Duodenal mucosa (tissue), 2 donors: ENCODE results near the gene SPART.

Experiments used
- H3K27ac ChIP-seq: one replicate; pipeline ENCODE4 v1.7.0; 2013; ENCODE audit warnings: low read depth, low read length
- H3K27me3 ChIP-seq, 2 donors: one replicate each; pipeline ENCODE4 v1.7.0; 2013; ENCODE audit warnings: low read length in 2 of 2, control low read depth in 1 of 2; ENCODE audit not compliant: insufficient read depth in 2 of 2, control insufficient read depth in 1 of 2
- H3K36me3 ChIP-seq, 2 donors: one replicate each; pipeline ENCODE4 v1.7.0; 2013; ENCODE audit warnings: low read length in 2 of 2, control low read depth in 1 of 2; ENCODE audit not compliant: insufficient read depth in 2 of 2, control insufficient read depth in 1 of 2
- H3K4me1 ChIP-seq, 2 donors: one replicate each; pipeline ENCODE4 v1.7.0; 2013; ENCODE audit warnings: low read length in 2 of 2, control low read depth in 1 of 2; ENCODE audit not compliant: insufficient read depth in 2 of 2, control insufficient read depth in 1 of 2
- H3K4me3 ChIP-seq, 2 donors: one replicate each; pipeline ENCODE4 v1.7.0; 2013; ENCODE audit warnings: low read length in 2 of 2, low read depth in 1 of 2
- H3K9ac ChIP-seq, 2 donors: one replicate each; pipeline ENCODE4 v1.7.0; 2013; ENCODE audit warnings: low read length in 2 of 2, low read depth in 1 of 2
- H3K9me3 ChIP-seq, 2 donors: one replicate each; pipeline ENCODE4 v1.7.0; 2013; ENCODE audit warnings: low read length in 2 of 2, control low read depth in 1 of 2; ENCODE audit not compliant: control insufficient read depth in 1 of 2

SPART gene

GRCh38 chr13:36346222-36347083 lies at the start of gene SPART:
Gene SPART (minus strand): TSS chr13:36346394. CDS start chr13:36335830, 10,564 bp downstream.
- H3K27ac ChIP-seq, result peak within 1 kb of the TSS; percentile 89
- H3K4me1 ChIP-seq, result peaks cover 4 to 11% of the 10 kb centered on the region in 2 donors
- peak within 1 kb of the TSS; percentile 87 to 89 for H3K4me3 ChIP-seq
- H3K36me3 ChIP-seq, result no peaks in the 10 kb centered on the region
- no peaks in the 10 kb centered on the region for H3K9me3 ChIP-seq
- peak within 1 kb of the TSS; percentile 82 to 92 for H3K9ac ChIP-seq
- no peaks in the 10 kb centered on the region for H3K27me3 ChIP-seq

- Histone ChIP-seq H3K4me1 (no peaks in the 10 kb centered on the region), H3K27ac (no peak overlapping the region), H3K27me3 (no peaks in the 10 kb centered on the region), H3K36me3 (no peaks in the 10 kb centered on the region), H3K4me3 (no peak overlapping the region), H3K9me3 (no peaks in the 10 kb centered on the region), H3K9ac (no peak overlapping the region)
Measured at GRCh38 chr13:36395280-36395679, 49.1 kb upstream of the SPART start.

- no peak overlapping the region for H3K9ac ChIP-seq
- H3K9me3 ChIP-seq, result no peaks in the 10 kb centered on the region
- H3K27me3 ChIP-seq, result no peaks in the 10 kb centered on the region
- no peaks in the 10 kb centered on the region for H3K36me3 ChIP-seq
- no peaks in the 10 kb centered on the region for H3K4me1 ChIP-seq
- no peak overlapping the region for H3K27ac ChIP-seq
- H3K4me3 ChIP-seq, result no peak overlapping the region
Measured at GRCh38 chr13:36385489-36385888, 39.3 kb upstream of the SPART start.

DNA sequence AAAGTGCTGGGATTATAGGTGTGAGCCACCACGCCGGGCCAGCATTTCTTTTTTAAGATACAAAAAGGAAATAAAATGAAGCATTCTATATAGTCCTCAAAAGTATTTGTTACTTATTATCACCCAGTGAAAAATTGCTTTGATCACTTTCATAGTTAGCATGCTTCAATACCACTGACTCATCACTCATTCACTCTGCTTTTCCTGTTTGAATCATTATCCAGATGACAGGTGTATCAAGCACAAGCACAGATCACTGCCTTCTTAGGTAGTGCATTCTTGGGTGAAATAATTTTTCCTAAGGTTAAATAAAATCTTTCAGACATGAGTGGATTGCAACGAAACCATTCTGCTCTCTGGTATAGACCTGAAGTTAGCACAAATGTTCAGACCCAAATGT lies 35.8 kb upstream of the SPART start:
- Histone ChIP-seq H3K36me3 (no peaks in the 10 kb centered on the region), H3K4me3 (no peak overlapping the region), H3K9ac (no peak overlapping the region), H3K4me1 (no peaks in the 10 kb centered on the region), H3K27me3 (no peaks in the 10 kb centered on the region), H3K9me3 (no peaks in the 10 kb centered on the region), H3K27ac (no peak overlapping the region)

DNA sequence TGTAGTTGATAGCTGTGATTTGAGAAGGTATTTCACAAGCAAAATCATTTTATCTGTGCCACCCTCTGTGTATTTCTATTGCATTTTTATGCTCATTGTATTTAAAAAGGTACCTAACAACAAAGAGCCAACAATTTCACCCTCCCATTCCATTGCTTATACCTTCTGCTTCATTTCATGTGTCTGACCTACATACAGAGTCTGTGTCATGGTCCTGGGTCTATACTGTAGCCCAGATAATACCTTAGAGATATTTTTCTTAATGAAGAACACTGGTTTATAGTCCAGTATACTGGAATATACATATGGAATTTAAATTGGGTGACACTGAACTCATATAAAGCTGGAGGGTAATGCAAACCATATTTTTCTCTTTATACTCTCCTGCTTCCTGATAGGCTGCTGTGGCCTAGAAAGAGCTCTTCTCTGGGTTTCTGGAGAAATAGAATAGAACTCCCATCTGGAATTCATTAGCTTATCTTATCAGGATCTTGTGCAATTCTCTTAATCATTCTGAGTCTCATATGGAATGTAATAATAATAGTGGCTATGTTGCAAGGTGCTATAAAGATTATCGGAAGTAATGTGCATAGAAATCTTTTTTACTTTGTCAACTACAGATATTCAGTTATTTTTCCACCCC lies 31.8 kb upstream of the SPART start:
- no peak overlapping the region for H3K9ac ChIP-seq
- H3K36me3 ChIP-seq, result no peaks in the 10 kb centered on the region
- H3K27me3 ChIP-seq, result no peaks in the 10 kb centered on the region
- no peaks in the 10 kb centered on the region for H3K4me1 ChIP-seq
- H3K9me3 ChIP-seq, result no peaks in the 10 kb centered on the region
- no peak overlapping the region for H3K27ac ChIP-seq
- no peak overlapping the region for H3K4me3 ChIP-seq

DNA sequence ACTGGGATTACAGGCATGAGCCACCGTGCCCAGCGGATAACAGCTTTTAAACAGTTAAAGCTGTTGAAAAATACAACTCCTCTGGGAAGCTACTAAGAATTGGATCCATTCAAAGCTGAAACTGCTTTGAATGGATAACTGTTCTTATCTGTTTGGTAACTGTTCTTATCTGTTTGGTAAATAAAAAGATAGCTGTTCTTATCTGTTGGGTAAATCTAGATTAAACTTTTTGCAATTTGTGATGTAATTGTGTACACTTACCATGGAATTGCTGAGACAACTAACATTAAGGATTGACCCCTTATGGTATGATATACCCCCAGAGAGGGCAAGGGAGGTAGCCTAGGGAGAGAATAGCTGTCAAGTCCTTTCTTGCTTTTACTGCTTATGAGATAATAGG lies 27.9 kb upstream of the SPART start:
- no peaks in the 10 kb centered on the region for H3K9me3 ChIP-seq
- no peaks in the 10 kb centered on the region for H3K4me1 ChIP-seq
- H3K4me3 ChIP-seq, result no peak overlapping the region
- no peak overlapping the region for H3K27ac ChIP-seq
- H3K27me3 ChIP-seq, result no peaks in the 10 kb centered on the region
- no peak overlapping the region for H3K9ac ChIP-seq
- H3K36me3 ChIP-seq, result no peaks in the 10 kb centered on the region

- H3K4me3 ChIP-seq, result no peak overlapping the region
- H3K27ac ChIP-seq, result no peak overlapping the region
- H3K36me3 ChIP-seq, result no peaks in the 10 kb centered on the region
- no peaks in the 10 kb centered on the region for H3K4me1 ChIP-seq
- H3K9me3 ChIP-seq, result no peaks in the 10 kb centered on the region
- H3K9ac ChIP-seq, result no peak overlapping the region
- H3K27me3 ChIP-seq, result no peaks in the 10 kb centered on the region
Measured at GRCh38 chr13:36371185-36371584, 25.0 kb upstream of the SPART start.

GRCh38 chr13:36370108-36370429 lies 23.9 kb upstream of the SPART start:
- H3K4me3 ChIP-seq, result no peak overlapping the region
- no peaks in the 10 kb centered on the region for H3K36me3 ChIP-seq
- H3K9me3 ChIP-seq, result no peaks in the 10 kb centered on the region
- H3K27ac ChIP-seq, result no peak overlapping the region
- no peaks in the 10 kb centered on the region for H3K27me3 ChIP-seq
- no peak overlapping the region for H3K9ac ChIP-seq
- H3K4me1 ChIP-seq, result no peaks in the 10 kb centered on the region

DNA sequence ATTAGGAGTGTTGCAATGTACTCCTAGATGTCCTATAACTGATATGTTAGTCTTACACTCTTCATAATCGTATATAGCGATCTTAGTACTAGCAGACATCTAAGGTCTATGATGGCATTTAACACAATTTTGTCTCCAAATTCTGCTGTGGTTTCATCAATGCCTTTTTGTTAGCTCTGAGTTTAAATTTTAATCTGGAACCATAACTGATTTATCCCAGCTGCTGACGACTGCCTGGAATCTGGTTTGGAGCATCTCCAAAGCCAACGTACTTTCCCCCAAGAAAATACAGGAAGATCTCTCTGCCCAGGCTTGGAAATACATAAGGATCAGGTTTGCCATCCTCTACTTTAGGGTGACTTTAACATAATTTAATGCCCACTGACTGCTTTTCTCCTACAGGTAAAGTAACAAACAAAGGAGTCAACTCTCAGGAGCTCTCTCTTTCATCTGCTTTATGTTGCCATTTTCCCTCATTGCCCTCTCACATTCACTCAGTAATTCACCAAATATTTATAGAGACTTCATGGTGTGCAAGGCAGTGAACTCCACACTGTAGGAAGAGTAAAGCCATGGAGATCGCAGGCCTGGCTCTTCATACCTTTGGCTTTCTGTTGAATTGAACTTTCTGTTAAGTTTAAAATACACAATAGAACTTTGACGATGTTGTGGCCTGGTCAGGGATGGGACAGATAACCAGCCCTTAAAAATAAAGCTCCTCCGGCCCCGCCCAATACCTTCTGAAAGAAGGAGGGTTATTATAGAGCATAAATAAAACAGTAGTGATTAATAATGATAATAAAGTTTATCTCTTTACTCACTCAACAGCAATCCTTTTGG lies 23.3 kb upstream of the SPART start:
- H3K27me3 ChIP-seq, result no peaks in the 10 kb centered on the region
- H3K9me3 ChIP-seq, result no peaks in the 10 kb centered on the region
- H3K4me3 ChIP-seq, result no peak overlapping the region
- H3K36me3 ChIP-seq, result no peaks in the 10 kb centered on the region
- no peak overlapping the region for H3K9ac ChIP-seq
- H3K4me1 ChIP-seq, result no peaks in the 10 kb centered on the region
- H3K27ac ChIP-seq, result no peak overlapping the region

DNA sequence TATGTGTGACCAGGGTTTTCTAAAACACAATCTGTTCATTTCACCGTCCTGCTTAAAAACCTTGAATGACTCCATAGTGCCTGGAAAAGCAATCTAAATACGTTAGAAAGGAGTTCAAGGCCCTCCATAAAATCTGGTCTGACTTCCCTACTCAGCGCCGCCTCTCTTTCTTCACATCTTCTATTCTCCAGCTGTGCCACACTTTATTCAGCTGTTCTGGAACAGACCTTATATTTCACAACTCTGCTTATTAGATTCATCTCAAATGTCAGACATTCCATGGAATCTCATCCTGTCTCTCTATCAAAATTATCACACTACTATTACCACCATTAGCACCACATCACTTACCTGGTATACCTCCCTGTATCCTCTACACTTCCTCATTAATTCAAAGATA lies 19.8 kb upstream of the SPART start:
- no peak overlapping the region for H3K9ac ChIP-seq
- no peak overlapping the region for H3K27ac ChIP-seq
- no peaks in the 10 kb centered on the region for H3K4me1 ChIP-seq
- no peak overlapping the region for H3K4me3 ChIP-seq
- no peaks in the 10 kb centered on the region for H3K27me3 ChIP-seq
- H3K9me3 ChIP-seq, result no peaks in the 10 kb centered on the region
- no peaks in the 10 kb centered on the region for H3K36me3 ChIP-seq
